SK-N-SH (cell line): ENCODE results near the gene GPN2. TPM values are rescaled to one million over a fixed set of nuclear protein-coding genes. Genes with fewer than 3 reads are reported as not detected.

ENCODE experiments used
- CTCF ChIA-PET: fragments of 300-600, 350-600 bp; formaldehyde crosslinking; extraction: SDS; loops from one replicate; lab custom pipeline; 2021; lab: Yijun Ruan, JAX
- POLR2A ChIA-PET: fragments of 350-600 bp; sonication (Branson Sonifier 250); formaldehyde crosslinking; extraction: SDS; loops from one replicate; lab custom pipeline; 2020; ENCODE audit warnings: antibody characterized with exemption, inconsistent platforms; lab: Yijun Ruan, JAX
- DNase-seq: peaks from one replicate; pipeline ENCODE4 v3.0.0; 2012
- H2AFZ ChIP-seq: fragments of 200-600 bp; sonication (generic); 2 replicates; pipeline ENCODE4 v1.8.1; 2016; ENCODE audit warnings: antibody characterized with exemption, mild to moderate bottlenecking, low read depth
- H3F3A ChIP-seq: fragments of 200-600 bp; sonication (generic); replicated peaks from 2 replicates; pipeline ENCODE3; 2016; ENCODE audit warnings: antibody characterized with exemption, mild to moderate bottlenecking; ENCODE audit not compliant: insufficient read depth
- H3K27ac ChIP-seq, 2 experiments: fragments of 200-500 bp in 1 of 2; fragments of 200-600 bp in 1 of 2; sonication (Bioruptor generic) in 1 of 2; sonication (generic), shearing (Covaris generic) in 1 of 2; 2 replicates each; pipeline versions ENCODE4 v1.5.1 to v1.6.1; 2014 to 2016; ENCODE audit warnings: low read depth in 2 of 2, inconsistent platforms in 1 of 2, low read length in 1 of 2, mild to moderate bottlenecking in 1 of 2, mixed read lengths in 1 of 2
- H3K27me3 ChIP-seq: fragments of 200-600 bp; sonication (generic), shearing (Covaris generic); 2 replicates; pipeline ENCODE4 v1.6.1; 2016; ENCODE audit warnings: mixed run types; ENCODE audit not compliant: insufficient read depth
- H3K36me3 ChIP-seq, 2 experiments: fragments of 200-500 bp in 1 of 2; fragments of 200-600 bp in 1 of 2; sonication (Bioruptor generic) in 1 of 2; sonication (generic) in 1 of 2; replicated peaks in 1 of 2; 2 replicates each; pipeline versions ENCODE3 to v1.5.1; 2014 to 2016; ENCODE audit warnings: low read length in 1 of 2, mild to moderate bottlenecking in 1 of 2; ENCODE audit not compliant: insufficient read depth in 2 of 2, control insufficient read depth in 1 of 2
- H3K4me1 ChIP-seq, 2 experiments: fragments of 200-500 bp in 1 of 2; fragments of 200-600 bp in 1 of 2; sonication (Bioruptor generic) in 1 of 2; sonication (generic), shearing (Covaris generic) in 1 of 2; 2 replicates each; pipeline versions ENCODE4 v1.5.1 to v1.6.1; 2014 to 2016; ENCODE audit warnings: low read depth in 1 of 2, low read length in 1 of 2, mixed run types in 1 of 2; ENCODE audit not compliant: insufficient read depth in 2 of 2, control insufficient read depth in 1 of 2
- H3K4me2 ChIP-seq: fragments of 200-600 bp; sonication (generic), shearing (Covaris generic); 2 replicates; pipeline ENCODE4 v1.6.1; 2017; ENCODE audit warnings: mixed run types
- H3K4me3 ChIP-seq, 2 experiments: fragments of 200-500 bp in 1 of 2; fragments of 200-600 bp in 1 of 2; sonication (Bioruptor generic) in 1 of 2; sonication (generic), shearing (Covaris generic) in 1 of 2; 2 replicates each; pipeline versions ENCODE4 v1.5.1 to v1.8.1; 2014 to 2016; ENCODE audit warnings: low read depth in 2 of 2, inconsistent platforms in 1 of 2, low read length in 1 of 2, mild to moderate bottlenecking in 1 of 2, mixed read lengths in 1 of 2, moderate library complexity in 1 of 2
- H3K79me2 ChIP-seq: fragments of 200-600 bp; sonication (generic); 2 replicates; pipeline ENCODE4 v1.8.1; 2017; ENCODE audit warnings: mild to moderate bottlenecking; ENCODE audit not compliant: insufficient read depth
- H3K9ac ChIP-seq: fragments of 200-600 bp; sonication (generic); 2 replicates; pipeline ENCODE4 v1.6.1; 2017; ENCODE audit warnings: mixed run types
- H3K9me2 ChIP-seq: fragments of 200-600 bp; sonication (generic); 2 replicates; pipeline ENCODE4 v1.6.1; 2017; ENCODE audit warnings: mixed run types
- H3K9me3 ChIP-seq: fragments of 200-600 bp; sonication (generic); 2 replicates; pipeline ENCODE4 v1.6.1; 2017; ENCODE audit warnings: mixed run types, mild to moderate bottlenecking, moderate library complexity
- H4K20me1 ChIP-seq: fragments of 200-600 bp; sonication (generic); 2 replicates; pipeline ENCODE4 v1.6.1; 2017; ENCODE audit warnings: mild to moderate bottlenecking, mixed run types; ENCODE audit not compliant: insufficient read depth
- EZH2phosphoT487 ChIP-seq: fragments of 200-600 bp; sonication (generic); IDR thresholded peaks from 2 replicates; pipeline ENCODE4 v1.6.1; 2017; ENCODE audit warnings: low read depth, mixed run types, mild to moderate bottlenecking, antibody characterized with exemption, moderate library complexity, borderline replicate concordance
- FOSL2 ChIP-seq: IDR thresholded peaks from 2 replicates; pipeline ENCODE4 v1.4.0; 2012; ENCODE audit warnings: low read depth, mild to moderate bottlenecking, moderate library complexity, borderline replicate concordance
- FOXM1 ChIP-seq: IDR thresholded peaks from 2 replicates; pipeline ENCODE4 v1.4.0; 2012; ENCODE audit warnings: low read depth, mild to moderate bottlenecking
- GABPA ChIP-seq: IDR thresholded peaks from 2 replicates; pipeline ENCODE4 v1.4.0; 2012; ENCODE audit warnings: low read depth, mild to moderate bottlenecking
- JUND ChIP-seq: IDR thresholded peaks from 2 replicates; pipeline ENCODE4 v1.4.0; 2012
- MXI1 ChIP-seq: IDR thresholded peaks from 2 replicates; pipeline ENCODE4 v1.6.1; 2012; ENCODE audit warnings: mild to moderate bottlenecking, low read depth, low read length, improper control_type of control experiment
- POLR2AphosphoS5 ChIP-seq: IDR thresholded peaks from 2 replicates; pipeline ENCODE4 v1.6.1; 2012; ENCODE audit warnings: low read depth, low read length
- RXRA ChIP-seq: IDR thresholded peaks from 2 replicates; pipeline ENCODE4 v1.4.0; 2012; ENCODE audit warnings: low read depth, mild to moderate bottlenecking, borderline replicate concordance
- SMC3 ChIP-seq: IDR thresholded peaks from 2 replicates; pipeline ENCODE4 v1.6.1; 2012; ENCODE audit warnings: low read depth, low read length, improper control_type of control experiment
- TAF1 ChIP-seq: IDR thresholded peaks from 2 replicates; pipeline ENCODE4 v1.6.1; 2012; ENCODE audit warnings: low read depth, mild to moderate bottlenecking, low read length, moderate library complexity, borderline replicate concordance
- TCF12 ChIP-seq: IDR thresholded peaks from 2 replicates; pipeline ENCODE4 v1.4.0; 2012
- WGBS: methylation state at CpG from one replicate; pipeline ENCODE4 v1.1.6; 2017; ENCODE audit warnings: low lambda C conversion rate; 5-methylcytosine and 5-hydroxymethylcytosine counted together
- polyA plus RNA-seq, 3 experiments: library from polyadenylated mRNA; depleted of rRNA; stranded (reverse); fragments of >200 nt; gene quantifications; 2 replicates each; pipeline ENCODE4 v1.2.3, GENCODE V29; 2012
- TF ChIP-seq, protein P1 (sequence below): fragments of 150-350 bp; IDR thresholded peaks from 2 replicates; pipeline ENCODE4 v1.6.1; 2016; ENCODE audit warnings: mild to moderate bottlenecking, low read depth, low read length
- TF ChIP-seq, protein P2 (sequence below): IDR thresholded peaks from 2 replicates; pipeline ENCODE4 v1.4.0; 2012; ENCODE audit warnings: low read depth, borderline replicate concordance
- TF ChIP-seq, protein P3 (sequence below): IDR thresholded peaks from 2 replicates; pipeline ENCODE4 v1.4.0; 2012; ENCODE audit warnings: low read depth, borderline replicate concordance
- TF ChIP-seq, protein P4 (sequence below): IDR thresholded peaks from 2 replicates; pipeline ENCODE4; 2012
- TF ChIP-seq, protein P5 (sequence below): fragments of 200-600 bp; sonication (generic); IDR thresholded peaks from 2 replicates; pipeline ENCODE4 v1.6.1; 2017; ENCODE audit warnings: antibody characterized with exemption, mild to moderate bottlenecking, moderate library complexity
- TF ChIP-seq, protein P6 (sequence below): IDR thresholded peaks from 2 replicates; pipeline ENCODE4 v1.4.0; 2012; ENCODE audit warnings: low read depth

The GPN2 gene
- polyA plus RNA-seq, 1 of the 3 experiments (the other 2 are of a cell fraction): 24.0 TPM

DNA sequence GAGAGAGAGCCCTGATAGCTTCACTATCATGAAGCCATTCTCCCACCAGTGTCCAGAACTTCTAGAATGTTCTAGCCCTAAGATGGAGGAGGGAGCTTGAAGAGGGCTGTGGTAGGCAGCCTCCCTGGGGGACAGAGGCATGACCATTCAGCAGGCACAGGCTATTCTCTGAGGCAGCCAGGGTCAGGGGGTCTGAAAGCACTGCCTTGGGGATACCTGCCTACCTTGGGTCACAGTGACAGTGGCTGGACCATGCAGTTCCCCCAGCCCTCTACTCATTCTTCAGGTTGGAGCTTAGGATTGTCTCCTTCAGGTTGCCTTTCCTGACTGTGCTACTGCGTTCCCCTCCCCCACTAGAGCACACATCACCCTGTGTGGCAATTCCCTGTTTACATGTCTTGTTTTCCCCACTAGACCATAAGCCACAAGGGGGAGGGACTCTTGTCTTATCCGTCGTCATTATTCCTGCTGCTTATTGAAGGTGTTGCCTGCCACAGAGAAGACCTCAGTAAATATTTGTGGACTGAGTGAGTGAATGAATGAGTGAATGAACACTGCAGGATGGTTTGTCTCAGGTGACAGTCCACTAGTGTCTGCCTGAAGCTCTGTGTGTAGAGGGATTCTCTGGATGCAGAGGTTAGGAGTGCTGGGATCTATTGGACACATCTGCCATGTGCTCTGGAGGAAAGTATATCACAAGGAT is 58.4 kb downstream of the GPN2 start:
- Histone ChIP-seq H3K27me3 (no peaks in the 10 kb centered on the region), H3K4me1 (peaks cover 0 to 16% of the 10 kb centered on the region in 2 experiments; a peak in 1 of 4 replicates), H3K79me2 (peaks cover 42% of the 10 kb centered on the region), H3K4me3 (no peak overlapping the region), H3F3A (peaks cover 3% of the 10 kb centered on the region), H3K9me3 (no peaks in the 10 kb centered on the region), H3K9me2 (no peaks in the 10 kb centered on the region), H4K20me1 (no peaks in the 10 kb centered on the region), H3K27ac (no peak overlapping the region), H3K9ac (no peak overlapping the region), H3K4me2 (no peak overlapping the region), H3K36me3 (peaks cover 12 to 33% of the 10 kb centered on the region in 2 experiments), H2AFZ (no peak overlapping the region)
- DNase-seq: no peak
- CTCF ChIA-PET: interaction anchor here (0.8 to 3.5 kb wide), 6 partner anchors 22 to 229 kb away, joined by 3 to 15 read pairs (median 4); no protein-coding TSS in a partner anchor
- WGBS: 96% methylated on average over 3 of the region's 3 CpGs
- POLR2A ChIA-PET: no interaction called here
- no peak for TF ChIP-seq TAF1
- TF ChIP-seq, protein P1, sequence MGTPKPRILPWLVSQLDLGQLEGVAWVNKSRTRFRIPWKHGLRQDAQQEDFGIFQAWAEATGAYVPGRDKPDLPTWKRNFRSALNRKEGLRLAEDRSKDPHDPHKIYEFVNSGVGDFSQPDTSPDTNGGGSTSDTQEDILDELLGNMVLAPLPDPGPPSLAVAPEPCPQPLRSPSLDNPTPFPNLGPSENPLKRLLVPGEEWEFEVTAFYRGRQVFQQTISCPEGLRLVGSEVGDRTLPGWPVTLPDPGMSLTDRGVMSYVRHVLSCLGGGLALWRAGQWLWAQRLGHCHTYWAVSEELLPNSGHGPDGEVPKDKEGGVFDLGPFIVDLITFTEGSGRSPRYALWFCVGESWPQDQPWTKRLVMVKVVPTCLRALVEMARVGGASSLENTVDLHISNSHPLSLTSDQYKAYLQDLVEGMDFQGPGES: no peak
- no peak for TF ChIP-seq FOSL2
- TF ChIP-seq, protein P2, sequence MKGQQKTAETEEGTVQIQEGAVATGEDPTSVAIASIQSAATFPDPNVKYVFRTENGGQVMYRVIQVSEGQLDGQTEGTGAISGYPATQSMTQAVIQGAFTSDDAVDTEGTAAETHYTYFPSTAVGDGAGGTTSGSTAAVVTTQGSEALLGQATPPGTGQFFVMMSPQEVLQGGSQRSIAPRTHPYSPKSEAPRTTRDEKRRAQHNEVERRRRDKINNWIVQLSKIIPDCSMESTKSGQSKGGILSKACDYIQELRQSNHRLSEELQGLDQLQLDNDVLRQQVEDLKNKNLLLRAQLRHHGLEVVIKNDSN: no peak
- TF ChIP-seq EZH2phosphoT487: no peak
- TF ChIP-seq, protein P3, sequence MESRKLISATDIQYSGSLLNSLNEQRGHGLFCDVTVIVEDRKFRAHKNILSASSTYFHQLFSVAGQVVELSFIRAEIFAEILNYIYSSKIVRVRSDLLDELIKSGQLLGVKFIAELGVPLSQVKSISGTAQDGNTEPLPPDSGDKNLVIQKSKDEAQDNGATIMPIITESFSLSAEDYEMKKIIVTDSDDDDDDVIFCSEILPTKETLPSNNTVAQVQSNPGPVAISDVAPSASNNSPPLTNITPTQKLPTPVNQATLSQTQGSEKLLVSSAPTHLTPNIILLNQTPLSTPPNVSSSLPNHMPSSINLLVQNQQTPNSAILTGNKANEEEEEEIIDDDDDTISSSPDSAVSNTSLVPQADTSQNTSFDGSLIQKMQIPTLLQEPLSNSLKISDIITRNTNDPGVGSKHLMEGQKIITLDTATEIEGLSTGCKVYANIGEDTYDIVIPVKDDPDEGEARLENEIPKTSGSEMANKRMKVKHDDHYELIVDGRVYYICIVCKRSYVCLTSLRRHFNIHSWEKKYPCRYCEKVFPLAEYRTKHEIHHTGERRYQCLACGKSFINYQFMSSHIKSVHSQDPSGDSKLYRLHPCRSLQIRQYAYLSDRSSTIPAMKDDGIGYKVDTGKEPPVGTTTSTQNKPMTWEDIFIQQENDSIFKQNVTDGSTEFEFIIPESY: no peak
- TF ChIP-seq POLR2AphosphoS5: no peak

DNA sequence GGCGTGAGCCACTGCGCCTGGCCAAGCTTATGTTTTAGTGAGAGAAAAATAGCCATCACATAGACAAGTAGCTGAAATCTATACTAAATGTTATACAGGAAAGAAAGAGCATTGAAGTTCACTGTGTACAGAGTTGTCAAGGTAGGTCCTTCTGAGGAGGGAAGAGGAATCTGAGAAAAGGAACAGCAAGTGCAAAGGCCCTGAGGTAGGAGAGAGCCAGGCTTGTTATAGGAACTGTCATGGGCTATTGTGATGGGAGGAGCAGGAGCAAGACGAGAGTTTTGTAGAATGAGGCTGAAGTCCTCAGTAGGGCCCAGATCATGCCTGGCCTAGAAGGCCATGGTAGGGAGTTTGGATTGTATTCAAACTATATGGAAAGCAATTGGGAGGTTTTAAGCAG is 59.0 kb downstream of the GPN2 start:
- Histone ChIP-seq H3K27me3 (no peaks in the 10 kb centered on the region), H3K27ac (no peak overlapping the region), H4K20me1 (no peaks in the 10 kb centered on the region), H3K4me2 (no peak overlapping the region), H3K36me3 (peaks cover 12 to 30% of the 10 kb centered on the region in 2 experiments), H3K9me3 (no peaks in the 10 kb centered on the region), H3K9me2 (no peaks in the 10 kb centered on the region), H3K9ac (no peak overlapping the region), H3K4me1 (peaks cover 2 to 19% of the 10 kb centered on the region in 2 experiments; a peak in 2 of 4 replicates), H3F3A (peaks cover 3% of the 10 kb centered on the region), H3K4me3 (no peak overlapping the region), H2AFZ (no peak overlapping the region), H3K79me2 (peaks cover 42% of the 10 kb centered on the region)
- POLR2A ChIA-PET: no interaction called here
- DNase-seq: no peak
- WGBS: 97% methylated on average over 3 of the region's 3 CpGs
- CTCF ChIA-PET: interaction anchor here (1.0 to 3.5 kb wide), 5 partner anchors 21 to 228 kb away, joined by 3 to 15 read pairs (median 5); no protein-coding TSS in a partner anchor
- TF ChIP-seq TCF12 (no peak), GABPA (no peak), SMC3 (no peak), MXI1 (no peak), RXRA (no peak), JUND (no peak), FOXM1 (no peak)
- TF ChIP-seq, protein P4, sequence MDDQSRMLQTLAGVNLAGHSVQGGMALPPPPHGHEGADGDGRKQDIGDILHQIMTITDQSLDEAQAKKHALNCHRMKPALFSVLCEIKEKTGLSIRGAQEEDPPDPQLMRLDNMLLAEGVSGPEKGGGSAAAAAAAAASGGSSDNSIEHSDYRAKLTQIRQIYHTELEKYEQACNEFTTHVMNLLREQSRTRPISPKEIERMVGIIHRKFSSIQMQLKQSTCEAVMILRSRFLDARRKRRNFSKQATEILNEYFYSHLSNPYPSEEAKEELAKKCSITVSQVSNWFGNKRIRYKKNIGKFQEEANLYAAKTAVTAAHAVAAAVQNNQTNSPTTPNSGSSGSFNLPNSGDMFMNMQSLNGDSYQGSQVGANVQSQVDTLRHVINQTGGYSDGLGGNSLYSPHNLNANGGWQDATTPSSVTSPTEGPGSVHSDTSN: no peak
- TF ChIP-seq, protein P5, sequence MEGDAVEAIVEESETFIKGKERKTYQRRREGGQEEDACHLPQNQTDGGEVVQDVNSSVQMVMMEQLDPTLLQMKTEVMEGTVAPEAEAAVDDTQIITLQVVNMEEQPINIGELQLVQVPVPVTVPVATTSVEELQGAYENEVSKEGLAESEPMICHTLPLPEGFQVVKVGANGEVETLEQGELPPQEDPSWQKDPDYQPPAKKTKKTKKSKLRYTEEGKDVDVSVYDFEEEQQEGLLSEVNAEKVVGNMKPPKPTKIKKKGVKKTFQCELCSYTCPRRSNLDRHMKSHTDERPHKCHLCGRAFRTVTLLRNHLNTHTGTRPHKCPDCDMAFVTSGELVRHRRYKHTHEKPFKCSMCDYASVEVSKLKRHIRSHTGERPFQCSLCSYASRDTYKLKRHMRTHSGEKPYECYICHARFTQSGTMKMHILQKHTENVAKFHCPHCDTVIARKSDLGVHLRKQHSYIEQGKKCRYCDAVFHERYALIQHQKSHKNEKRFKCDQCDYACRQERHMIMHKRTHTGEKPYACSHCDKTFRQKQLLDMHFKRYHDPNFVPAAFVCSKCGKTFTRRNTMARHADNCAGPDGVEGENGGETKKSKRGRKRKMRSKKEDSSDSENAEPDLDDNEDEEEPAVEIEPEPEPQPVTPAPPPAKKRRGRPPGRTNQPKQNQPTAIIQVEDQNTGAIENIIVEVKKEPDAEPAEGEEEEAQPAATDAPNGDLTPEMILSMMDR: no peak
- TF ChIP-seq, protein P3: no peak
- TF ChIP-seq, protein P6, sequence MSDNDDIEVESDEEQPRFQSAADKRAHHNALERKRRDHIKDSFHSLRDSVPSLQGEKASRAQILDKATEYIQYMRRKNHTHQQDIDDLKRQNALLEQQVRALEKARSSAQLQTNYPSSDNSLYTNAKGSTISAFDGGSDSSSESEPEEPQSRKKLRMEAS: no peak
